ENCODE results near the gene LAMTOR5. TPM values are rescaled to one million over a fixed set of nuclear protein-coding genes. Genes with fewer than 3 reads are reported as not detected.

LAMTOR5 gene
- total RNA-seq, 2 experiments from 2014 or later, result 109 to 123 TPM

GRCh38 chr1:110390096-110390495, 17.4 kb downstream of the LAMTOR5 start:
- TF ChIP-seq EZH2phosphoT487 (IDR thresholded peaks at IDR 0.05; ENCODE audit: borderline replicate concordance, low read depth, low read length) (no peak), CTCF (conservative IDR thresholded peaks at IDR 0.05; ENCODE audit: low read length) (no peak)
- Histone ChIP-seq H3K27ac (ENCODE audit: low read depth, low read length, poor library complexity, severe bottlenecking) (no peak overlapping the region), H3K4me3 (ENCODE audit: low read depth, low read length, poor library complexity, severe bottlenecking) (no peak overlapping the region), H2AFZ (ENCODE audit: low read length) (no peak overlapping the region), H3K9me2 (ENCODE audit: insufficient read depth, low read length) (no peaks in the 10 kb centered on the region), H3K4me2 (ENCODE audit: low read length) (no peak overlapping the region), H3K4me1 (ENCODE audit: insufficient read depth, low read length, poor library complexity, severe bottlenecking) (peaks cover 29% of the 10 kb centered on the region), H4K20me1 (ENCODE audit: insufficient read depth, low read length) (no peaks in the 10 kb centered on the region), H3K9me3 (ENCODE audit: low read length) (no peaks in the 10 kb centered on the region), H3K79me2 (ENCODE audit: insufficient read depth, low read depth, low read length) (no peaks in the 10 kb centered on the region), H3K36me3 (ENCODE audit: insufficient read depth, low read length) (peaks cover 47% of the 10 kb centered on the region)
- no TSS peak for BruUV-seq (replicated peaks)
- DNase-seq (ENCODE audit: low spot score), result no peak
- intact Hi-C loops (cut with micrococcal nuclease; ENCODE audit: unreplicated experiment), result no loop called here
- POLR2A ChIA-PET, result no interaction called here
- CTCF ChIA-PET (ENCODE audit: unreplicated experiment), result no interaction called here

- H3K9me2 ChIP-seq (ENCODE audit: insufficient read depth, low read length), result no peaks in the 10 kb centered on the region
- DNase-seq (ENCODE audit: low spot score), result no peak
- H3K4me2 ChIP-seq (ENCODE audit: low read length), result peak overlapping the region; percentile 86
- H3K4me3 ChIP-seq (ENCODE audit: low read depth, low read length, poor library complexity, severe bottlenecking), result no peak overlapping the region
- H3K4me1 ChIP-seq (ENCODE audit: insufficient read depth, low read length, poor library complexity, severe bottlenecking), result peaks cover 57% of the 10 kb centered on the region
- no peaks in the 10 kb centered on the region for H3K9me3 ChIP-seq (ENCODE audit: low read length)
- BruUV-seq (replicated peaks), result no TSS peak
- intact Hi-C loops (cut with micrococcal nuclease; ENCODE audit: unreplicated experiment), result no loop called here
- H3K27ac ChIP-seq (ENCODE audit: low read depth, low read length, poor library complexity, severe bottlenecking), result peak overlapping the region; percentile 94
- peaks cover 5% of the 10 kb centered on the region; the same call in 1 of the 2 replicates for H3K79me2 ChIP-seq (ENCODE audit: insufficient read depth, low read depth, low read length)
- TF ChIP-seq EZH2phosphoT487 (IDR thresholded peaks at IDR 0.05; ENCODE audit: borderline replicate concordance, low read depth, low read length) (no peak), CTCF (conservative IDR thresholded peaks at IDR 0.05; ENCODE audit: low read length) (no peak)
- H2AFZ ChIP-seq (ENCODE audit: low read length), result no peak overlapping the region
- CTCF ChIA-PET (ENCODE audit: unreplicated experiment), result interaction anchor here (0.8 kb wide), 1 partner anchor 18 kb away, joined by 4 read pairs; no protein-coding TSS in a partner anchor
- POLR2A ChIA-PET, result interaction anchor here (0.6 to 4.1 kb wide), 9 partner anchors 8 to 1039 kb away, joined by 3 to 39 read pairs (median 4); partner anchors contain the start of genes LAMTOR5 and RBM15
- no peaks in the 10 kb centered on the region for H4K20me1 ChIP-seq (ENCODE audit: insufficient read depth, low read length)
- peaks cover 33% of the 10 kb centered on the region for H3K36me3 ChIP-seq (ENCODE audit: insufficient read depth, low read length)
Measured at GRCh38 chr1:110387048-110387754, 20.3 kb downstream of the LAMTOR5 start.

GRCh38 chr1:110385369-110385768, 22.1 kb downstream of the LAMTOR5 start:
- TF ChIP-seq CTCF (conservative IDR thresholded peaks at IDR 0.05; ENCODE audit: low read length) (no peak), EZH2phosphoT487 (IDR thresholded peaks at IDR 0.05; ENCODE audit: borderline replicate concordance, low read depth, low read length) (no peak)
- ChIA-PET POLR2A (interaction anchor here (1.0 to 4.1 kb wide), 10 partner anchors 9 to 47 kb away, joined by 3 to 39 read pairs (median 4); partner anchors contain the start of genes LAMTOR5 and RBM15), CTCF (ENCODE audit: unreplicated experiment) (interaction anchor here (0.6 to 1.0 kb wide), 2 partner anchors 38 to 181 kb away, joined by 3 read pairs; no protein-coding TSS in a partner anchor)
- intact Hi-C loops (cut with micrococcal nuclease; ENCODE audit: unreplicated experiment), result no loop called here
- Histone ChIP-seq H3K79me2 (ENCODE audit: insufficient read depth, low read depth, low read length) (peaks cover 5% of the 10 kb centered on the region; the same call in 1 of the 2 replicates), H3K4me1 (ENCODE audit: insufficient read depth, low read length, poor library complexity, severe bottlenecking) (peaks cover 75% of the 10 kb centered on the region), H3K36me3 (ENCODE audit: insufficient read depth, low read length) (peaks cover 49% of the 10 kb centered on the region), H3K9me3 (ENCODE audit: low read length) (no peaks in the 10 kb centered on the region), H3K27ac (ENCODE audit: low read depth, low read length, poor library complexity, severe bottlenecking) (peak overlapping the region; percentile 94), H2AFZ (ENCODE audit: low read length) (peak overlapping the region; percentile 17; the same call in 1 of the 2 replicates), H3K9me2 (ENCODE audit: insufficient read depth, low read length) (no peaks in the 10 kb centered on the region), H4K20me1 (ENCODE audit: insufficient read depth, low read length) (no peaks in the 10 kb centered on the region), H3K4me2 (ENCODE audit: low read length) (peak overlapping the region; percentile 86), H3K4me3 (ENCODE audit: low read depth, low read length, poor library complexity, severe bottlenecking) (peak overlapping the region; percentile 62)
- peak; percentile 33 for DNase-seq (ENCODE audit: low spot score)
- TSS peak; percentile 7 for BruUV-seq (replicated peaks)
